GM19467 (cell line): ENCODE data around the gene NPBWR2.
"Not testable (repeated sequence)": the region's sequence is repeated elsewhere in the genome, so short reads cannot be mapped to it uniquely, and the experiment has no call there.

ENCODE experiments used
- ATAC-seq: cut with Tn5 transposase; IDR thresholded peaks from one replicate; pipeline ENCODE4 v1.9.1; 2021; ENCODE audit warnings: mild to moderate bottlenecking, moderate library complexity; ENCODE audit not compliant: unreplicated experiment

The NPBWR2 gene

DNA sequence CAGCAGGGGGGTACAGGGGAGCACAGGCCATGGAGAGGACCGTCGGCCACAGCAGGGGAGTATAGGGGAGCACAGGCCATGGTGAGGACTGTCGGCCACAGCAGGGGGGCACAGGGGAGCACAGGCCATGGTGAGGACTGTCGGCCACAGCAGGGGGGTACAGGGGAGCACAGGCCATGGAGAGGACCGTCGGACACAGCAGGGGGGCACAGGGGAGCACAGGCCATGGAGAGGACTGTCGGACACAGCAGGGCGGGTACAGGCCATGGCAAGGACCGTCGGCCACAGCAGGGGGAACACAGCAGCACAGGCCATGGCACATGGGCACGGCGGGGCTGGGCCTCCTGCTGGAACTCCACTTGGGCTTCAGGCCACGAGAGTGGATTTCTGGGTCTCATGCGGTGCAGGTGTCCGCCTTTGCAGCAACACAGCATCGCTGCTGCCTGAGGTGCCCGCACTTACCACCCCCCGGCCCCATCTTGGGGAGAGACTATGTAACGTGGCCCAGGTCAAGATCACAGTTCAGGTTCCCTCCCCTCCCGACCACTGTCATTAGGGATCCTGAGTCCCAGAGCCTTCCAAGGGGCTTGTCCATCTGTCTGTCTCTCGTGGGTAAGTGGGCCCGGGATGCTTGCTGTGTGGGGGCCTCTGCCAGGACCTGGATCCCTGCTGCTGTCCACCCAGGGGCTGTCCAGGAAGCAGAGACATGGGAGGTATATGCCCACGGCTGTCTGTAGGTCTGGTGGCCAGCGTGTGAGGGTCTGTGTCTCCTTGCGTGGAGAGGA is 2.5 kb downstream of the NPBWR2 start:
- ATAC-seq, result no peak

DNA sequence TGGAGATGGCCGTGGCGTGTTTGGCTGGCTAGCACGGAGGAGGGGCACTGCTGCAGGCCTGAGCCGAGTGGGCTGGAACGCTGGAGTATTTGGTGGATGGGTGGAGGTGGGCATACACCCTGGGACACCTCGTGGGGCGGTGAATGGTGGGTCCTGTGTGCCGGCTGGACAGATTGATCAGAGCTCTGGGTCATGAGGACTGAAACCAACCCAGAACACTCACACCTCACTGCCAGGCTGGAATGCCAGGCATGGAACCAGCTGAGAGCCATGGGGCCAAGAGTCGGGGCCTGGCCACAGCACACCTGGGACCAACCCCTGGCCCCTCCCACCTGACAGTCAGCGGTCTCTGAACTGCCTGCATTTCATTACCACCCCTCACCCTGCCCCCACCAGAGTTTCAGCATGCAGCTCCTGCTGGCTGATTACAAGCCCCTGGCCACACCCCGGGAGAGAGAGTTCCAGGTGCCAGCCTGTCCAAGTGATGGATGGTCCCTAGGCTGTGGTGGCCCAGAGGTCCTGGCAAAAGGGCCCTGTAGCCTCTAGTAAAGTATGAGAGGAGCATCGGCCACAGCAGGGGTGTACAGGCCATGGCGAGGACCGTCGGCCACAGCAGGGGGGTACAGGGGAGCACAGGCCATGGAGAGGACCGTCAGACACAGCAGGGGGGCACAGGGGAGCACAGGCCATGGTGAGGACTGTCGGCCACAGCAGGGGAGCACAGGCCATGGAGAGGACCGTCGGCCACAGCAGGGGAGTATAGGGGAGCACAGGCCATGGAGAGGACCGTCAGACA is 3.3 kb downstream of the NPBWR2 start:
- no peak for ATAC-seq

DNA sequence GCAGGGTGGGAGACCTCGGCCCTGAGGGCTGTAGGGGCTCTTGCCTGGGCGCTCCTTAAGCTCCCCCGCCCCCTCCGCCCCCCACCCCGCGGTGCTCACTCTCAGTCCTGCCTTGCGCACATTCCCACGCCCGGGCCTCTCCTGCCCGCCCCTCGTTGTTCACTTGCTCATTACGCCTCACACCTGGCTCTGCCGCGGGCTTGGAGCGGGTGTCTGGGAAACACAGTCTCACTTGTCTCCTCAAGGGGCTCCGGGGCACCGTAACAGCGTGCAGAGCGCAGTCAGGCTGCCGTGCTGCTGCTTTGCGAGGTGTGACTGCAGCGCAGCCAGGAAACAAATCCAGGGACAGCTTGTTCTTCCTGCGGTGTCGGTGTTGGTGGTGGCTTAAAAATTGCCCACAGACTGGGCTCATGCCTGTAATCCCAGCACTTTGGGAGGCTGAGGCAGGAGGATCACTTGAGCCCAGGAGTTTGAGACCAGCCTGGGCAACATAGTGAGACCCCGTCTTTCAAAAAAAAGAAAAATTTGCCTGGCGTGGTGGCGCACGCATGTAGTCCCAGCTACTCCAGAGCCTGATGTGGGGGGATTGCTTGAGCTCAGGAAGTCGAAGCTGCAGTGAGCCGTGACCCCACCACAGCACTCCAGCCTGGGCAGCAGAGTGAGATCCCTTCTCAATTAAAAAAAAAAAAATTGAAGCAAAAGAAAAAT is 4.6 kb downstream of the NPBWR2 start:
- no peak for ATAC-seq

- no peak for ATAC-seq
These were observed 5.4 kb downstream of the NPBWR2 start for GRCh38 chr20:64101731-64102621.

- ATAC-seq, result no peak
These were observed 6.2 kb downstream of the NPBWR2 start for GRCh38 chr20:64100946-64101688.

DNA sequence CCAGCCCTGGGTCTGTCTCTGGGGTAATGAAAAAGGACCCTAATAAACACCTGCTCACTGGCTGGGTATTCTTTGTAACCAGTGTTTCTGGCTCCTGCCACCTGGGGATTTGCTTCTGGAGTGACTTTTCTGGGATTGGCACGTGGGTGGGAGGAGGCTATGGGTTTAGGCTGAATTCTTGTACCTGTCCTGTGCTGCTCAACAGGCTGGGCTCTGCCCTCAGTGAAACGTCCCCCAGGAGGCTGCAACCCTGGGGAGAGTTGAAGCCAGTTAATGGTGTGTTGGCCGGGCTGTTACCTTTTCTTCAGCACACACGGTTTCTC is 6.8 kb downstream of the NPBWR2 start:
- ATAC-seq, result no peak

DNA sequence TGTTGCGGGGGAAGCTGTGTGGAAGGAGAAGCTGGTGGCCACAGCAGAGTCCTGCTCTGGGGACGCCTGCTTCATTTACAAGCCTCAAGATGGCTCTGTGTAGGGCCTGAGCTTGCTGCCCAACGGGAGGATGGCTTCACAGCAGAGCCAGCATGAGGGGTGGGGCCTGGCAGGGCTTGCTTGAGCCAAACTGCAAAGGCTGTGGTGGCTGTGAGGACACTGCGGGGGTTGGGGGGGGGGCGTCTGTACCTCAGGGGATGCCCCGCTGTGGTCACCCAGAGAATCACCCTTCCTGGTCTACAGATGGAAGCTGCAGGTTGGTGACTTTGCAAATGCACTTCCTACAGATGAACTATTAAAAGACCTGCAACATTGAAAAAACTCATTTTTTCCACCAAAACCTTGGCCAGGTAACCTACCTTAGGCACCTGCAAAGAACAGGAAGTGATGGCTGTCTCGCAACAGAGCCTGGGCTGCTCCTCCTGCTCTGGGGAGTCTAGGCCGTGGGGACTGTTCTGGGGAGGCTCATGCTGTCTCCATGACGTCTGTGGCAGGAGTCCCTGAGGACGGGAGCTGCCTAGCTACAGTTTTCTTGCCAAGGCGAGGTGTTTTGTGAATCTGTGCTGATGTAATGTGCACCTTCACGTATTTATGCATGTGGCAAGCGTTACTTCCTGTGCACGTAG is 7.3 kb downstream of the NPBWR2 start:
- no peak for ATAC-seq

- ATAC-seq, result no peak
These were observed 8.1 kb downstream of the NPBWR2 start for GRCh38 chr20:64099086-64099786.

DNA sequence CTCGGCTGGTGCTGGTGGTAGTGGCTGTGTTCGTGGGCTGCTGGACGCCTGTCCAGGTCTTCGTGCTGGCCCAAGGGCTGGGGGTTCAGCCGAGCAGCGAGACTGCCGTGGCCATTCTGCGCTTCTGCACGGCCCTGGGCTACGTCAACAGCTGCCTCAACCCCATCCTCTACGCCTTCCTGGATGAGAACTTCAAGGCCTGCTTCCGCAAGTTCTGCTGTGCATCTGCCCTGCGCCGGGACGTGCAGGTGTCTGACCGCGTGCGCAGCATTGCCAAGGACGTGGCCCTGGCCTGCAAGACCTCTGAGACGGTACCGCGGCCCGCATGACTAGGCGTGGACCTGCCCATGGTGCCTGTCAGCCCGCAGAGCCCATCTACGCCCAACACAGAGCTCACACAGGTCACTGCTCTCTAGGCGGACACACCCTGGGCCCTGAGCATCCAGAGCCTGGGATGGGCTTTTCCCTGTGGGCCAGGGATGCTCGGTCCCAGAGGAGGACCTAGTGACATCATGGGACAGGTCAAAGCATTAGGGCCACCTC is 8.8 kb downstream of the NPBWR2 start:
- ATAC-seq, result no peak

DNA sequence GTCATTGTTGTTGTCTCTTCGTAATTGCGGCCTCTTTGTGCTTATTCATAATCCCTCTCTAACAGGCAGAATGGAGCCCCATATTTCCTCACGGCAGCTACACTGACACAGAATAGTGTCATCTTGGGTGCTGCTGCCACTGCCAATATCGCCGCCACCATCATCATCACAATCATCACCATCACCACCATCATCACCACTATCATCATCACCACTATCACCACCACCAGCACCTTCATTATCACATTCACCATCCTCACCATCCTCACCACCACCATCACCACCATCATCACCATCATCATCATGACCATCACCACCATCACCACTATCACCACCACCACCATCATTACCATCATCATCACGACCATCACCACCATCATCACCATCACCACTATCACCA is 10.8 kb downstream of the NPBWR2 start:
- ATAC-seq, result no peak

GRCh38 chr20:64095927-64096326 is 11.4 kb downstream of the NPBWR2 start:
- no peak for ATAC-seq

DNA sequence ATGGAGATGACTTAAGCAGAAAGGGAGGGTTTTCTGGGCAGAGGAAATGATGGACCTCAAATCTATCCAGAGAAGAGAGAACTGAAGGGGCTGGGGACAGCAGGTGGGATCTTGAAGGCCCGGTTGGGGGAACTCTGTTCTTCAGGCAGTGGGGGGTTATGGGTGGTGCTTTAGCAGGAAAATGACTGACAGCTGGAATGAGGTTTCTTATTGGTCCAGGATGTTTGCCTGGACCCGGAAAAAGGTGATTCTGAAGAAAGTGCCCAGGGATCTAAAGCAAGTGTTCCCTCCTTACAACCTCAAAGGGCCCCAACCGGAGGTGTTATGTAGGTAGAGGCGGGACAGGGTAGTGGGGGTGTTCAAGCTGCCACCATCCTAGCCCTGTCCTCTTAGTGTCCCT is 11.9 kb downstream of the NPBWR2 start:
- ATAC-seq, result no peak

DNA sequence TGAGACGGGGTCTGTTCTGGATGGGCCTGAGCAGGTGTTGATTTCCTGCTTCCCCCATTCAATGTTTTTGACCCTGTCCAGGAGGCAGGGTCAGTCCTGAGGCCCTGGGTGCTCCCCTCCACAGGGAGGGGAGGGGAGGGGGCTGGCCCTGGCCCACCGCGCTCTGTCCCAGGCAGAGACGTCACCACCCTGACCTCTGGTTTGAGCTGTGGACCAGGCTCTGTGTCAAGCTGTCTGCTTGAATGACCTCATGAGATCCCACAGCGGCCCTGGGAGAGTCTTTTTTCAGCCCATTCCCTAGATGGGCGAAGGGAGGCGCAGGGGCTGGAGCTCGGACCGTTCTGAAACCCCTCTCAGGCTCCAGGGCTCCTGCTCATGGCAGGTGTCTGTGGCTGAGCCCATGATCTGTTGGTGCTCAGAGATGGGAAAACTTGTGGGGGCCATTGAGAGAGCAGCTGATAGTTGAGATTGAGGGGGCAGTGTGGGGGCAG is 14.3 kb downstream of the NPBWR2 start:
- no peak for ATAC-seq

GRCh38 chr20:64092258-64093012 is 14.9 kb downstream of the NPBWR2 start:
- ATAC-seq, result no peak

- no peak for ATAC-seq
These were observed 15.6 kb downstream of the NPBWR2 start for GRCh38 chr20:64091770-64092169.

DNA sequence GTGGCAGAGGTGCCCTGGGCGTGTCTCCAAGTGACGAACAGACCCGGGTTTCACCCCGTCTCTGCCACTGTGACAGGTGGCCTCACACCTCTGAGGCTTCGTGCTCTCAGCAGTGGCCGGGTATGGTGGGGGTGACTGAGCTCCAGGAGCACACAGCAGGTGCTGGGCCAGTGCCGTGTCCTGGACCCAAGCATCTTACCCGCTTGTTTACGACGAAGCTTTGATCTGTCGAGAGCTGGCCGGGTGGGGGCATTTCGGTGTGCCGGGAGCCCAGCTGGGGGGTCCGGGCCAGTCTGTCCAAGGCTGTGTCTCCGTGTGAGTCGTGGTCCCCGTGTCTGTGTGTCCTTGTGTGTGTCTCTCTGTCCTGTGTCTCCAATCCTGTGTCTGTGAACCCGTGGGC is 16.0 kb downstream of the NPBWR2 start:
- ATAC-seq, result no peak

- no peak for ATAC-seq
These were observed 17.2 kb downstream of the NPBWR2 start for GRCh38 chr20:64090165-64090564.

- not testable (repeated sequence) for ATAC-seq
These were observed 18.8 kb downstream of the NPBWR2 start for GRCh38 chr20:64088586-64088985.
